HG02884 (cell line): ENCODE results near the gene GRIP2.

ENCODE experiments used
- ATAC-seq: cut with Tn5 transposase; IDR thresholded peaks from one replicate; pipeline ENCODE4 v1.9.1; 2021; ENCODE audit warnings: mild to moderate bottlenecking, moderate library complexity; ENCODE audit not compliant: unreplicated experiment

GRIP2 gene

GRCh38 chr3:14440531-14441239, 99.5 kb downstream of the GRIP2 start:
- ATAC-seq: no peak

- ATAC-seq: no peak
Observed at GRCh38 chr3:14440168-14440518, 100.0 kb downstream of the GRIP2 start.

GRCh38 chr3:14439501-14440167, 100.5 kb downstream of the GRIP2 start:
- ATAC-seq: no peak
